ENCODE data around the gene RPL34.

The RPL34 gene

GRCh38 chr4:108624263-108625056, 4.1 kb downstream of the RPL34 start:
- no peak for DNase-seq

- no peak for DNase-seq
Observed at GRCh38 chr4:108626056-108626455, 5.7 kb downstream of the RPL34 start.

GRCh38 chr4:108628411-108628810, 8.0 kb downstream of the RPL34 start:
- no peak for DNase-seq

- no peak for DNase-seq
Observed at GRCh38 chr4:108635070-108635655, 14.8 kb downstream of the RPL34 start.

- no peak for DNase-seq
Observed at GRCh38 chr4:108636246-108636645, 15.9 kb downstream of the RPL34 start.

GRCh38 chr4:108637856-108638255, 17.5 kb downstream of the RPL34 start:
- DNase-seq = peak in 1 of 2 experiments; percentile 7

- DNase-seq = no peak
Observed at GRCh38 chr4:108644237-108644636, 23.9 kb downstream of the RPL34 start.

GRCh38 chr4:108646706-108647105, 26.3 kb downstream of the RPL34 start:
- DNase-seq = no peak

- DNase-seq = peak in 1 of 2 experiments; percentile 30
Observed at GRCh38 chr4:108649863-108650211, 29.5 kb downstream of the RPL34 start.

- peak; percentile 89 to 98 for DNase-seq
Observed at GRCh38 chr4:108650212-108651013, 30.0 kb downstream of the RPL34 start, which contains the start of gene OSTC. Gene OSTC, plus strand, starts transcription at chr4:108650599. Its CDS starts 57 bp downstream, at chr4:108650656.

- DNase-seq = no peak
Observed at GRCh38 chr4:108651014-108651791, 30.8 kb downstream of the RPL34 start.

GRCh38 chr4:108662629-108663028, 42.3 kb downstream of the RPL34 start:
- DNase-seq = no peak

- no peak for DNase-seq
Observed at GRCh38 chr4:108674356-108674977, 54.1 kb downstream of the RPL34 start.
